Left lung (tissue), 10 donors: Measurements from ENCODE around the gene GPR155. TPM values are rescaled to one million over a fixed set of nuclear protein-coding genes. Genes with fewer than 3 reads are reported as not detected.

Source experiments
- ATAC-seq: fragments of 200-7000 bp; cut with Tn5 transposase; one replicate; pipeline ENCODE4 v1.9.1; 2020; ENCODE audit warnings: moderate library complexity
- DNase-seq, 4 donors: peaks; one replicate each; pipeline ENCODE4 v3.0.0-alpha.2; 2013 to 2020
- H3K27ac ChIP-seq, 2 donors: fragments of 200-600 bp; sonication (generic) in 1 of 2; one replicate each; pipeline versions ENCODE4 v1.5.0 to v1.8.0; 2020 to 2021
- H3K27me3 ChIP-seq, 2 donors: fragments of 200-600 bp; sonication (generic) in 1 of 2; one replicate each; pipeline versions ENCODE4 v1.5.0 to v1.8.0; 2020 to 2021
- H3K36me3 ChIP-seq, 2 donors: fragments of 200-600 bp; sonication (generic) in 1 of 2; one replicate each; pipeline versions ENCODE4 v1.5.0 to v1.8.0; 2020 to 2021
- H3K4me1 ChIP-seq, 2 donors: fragments of 200-600 bp; one replicate each; pipeline ENCODE4 v1.8.0; 2021
- H3K4me3 ChIP-seq, 2 donors: fragments of 200-600 bp; sonication (generic) in 1 of 2; one replicate each; pipeline versions ENCODE4 v1.5.0 to v1.8.0; 2020 to 2021; ENCODE audit warnings: mild to moderate bottlenecking in 1 of 2
- H3K9me3 ChIP-seq, 2 donors: fragments of 200-600 bp; sonication (generic) in 1 of 2; one replicate each; pipeline versions ENCODE4 v1.5.0 to v1.8.0; 2020 to 2021
- CTCF ChIP-seq, 2 donors: fragments of 200-600 bp; sonication (generic) in 1 of 2; IDR thresholded peaks; one replicate each; pipeline versions ENCODE4 v1.5.0 to v1.8.0; 2021; ENCODE audit warnings: antibody characterized with exemption in 2 of 2
- intact Hi-C, 2 donors: fragments of 100-400 bp; cut with DNase I; formaldehyde crosslinking; loops; one replicate each; pipeline versions ENCODE4 v1.11.2 to v1.14.2; 2022
- polyA plus RNA-seq, 6 donors: library from polyadenylated mRNA; unstranded; fragments of 120-200 nt; gene quantifications; one replicate each; pipeline ENCODE4 v1.2.1, GENCODE V29; 2013; ENCODE audit not compliant: insufficient read length in 6 of 6
- total RNA-seq, 2 donors: library from RNA; stranded (reverse); fragmentation: NEBNext Ultra II Directional; extraction: Animal tissue kit (Norgen Biotek cat#: 25700); gene quantifications; one replicate each; pipeline ENCODE4 v1.2.1, GENCODE V29; 2021
- donor health status: DM: no; HTN: yes; CAD: no.
- donor health status: DM: no; HTN: no; CAD: no.

Gene GPR155
- total and polyA plus RNA-seq, 8 donors = 3.1 to 6.9 (median 4.0) TPM

- Histone ChIP-seq H3K4me3 (no peak overlapping the region), H3K9me3 (peaks cover 0 to under 1% of the 10 kb centered on the region in 2 donors), H3K27me3 (no peaks in the 10 kb centered on the region), H3K4me1 (no peaks in the 10 kb centered on the region), H3K27ac (no peak overlapping the region), H3K36me3 (no peaks in the 10 kb centered on the region)
- DNase-seq (no peak), ATAC-seq (no peak)
- intact Hi-C loops = no loop called here
- TF ChIP-seq CTCF (IDR thresholded peaks at IDR 0.05) = no peak
Measured at GRCh38 chr2:174516501-174517378, 29.9 kb upstream of the GPR155 start.

DNA sequence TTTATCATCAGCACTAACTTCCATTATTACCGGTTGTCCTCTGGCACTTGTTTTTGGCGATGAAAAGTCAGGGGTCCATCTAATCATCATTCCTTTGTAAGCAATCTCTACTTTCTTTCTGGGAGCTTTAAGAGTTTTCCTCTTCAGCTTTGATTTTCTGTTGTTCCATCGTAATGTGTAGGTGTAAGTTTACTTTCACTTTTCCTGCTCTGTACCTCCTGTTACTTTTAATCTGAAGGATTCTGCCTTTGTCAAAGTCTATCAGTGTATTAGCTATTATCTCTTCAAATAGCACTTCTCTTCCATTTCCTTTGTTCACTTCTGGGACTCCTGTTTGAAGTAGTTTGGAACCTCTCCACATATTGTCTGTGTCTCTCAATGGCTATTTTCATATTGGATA lies 25.5 kb upstream of the GPR155 start:
- no peak overlapping the region for H3K27ac ChIP-seq
- no peak for TF ChIP-seq CTCF (IDR thresholded peaks at IDR 0.05)
- H3K27me3 ChIP-seq = no peaks in the 10 kb centered on the region
- H3K4me3 ChIP-seq = no peak overlapping the region
- H3K9me3 ChIP-seq = peaks cover 0 to 32% of the 10 kb centered on the region in 2 donors
- no peak for ATAC-seq
- intact Hi-C loops = no loop called here
- no peak for DNase-seq
- H3K36me3 ChIP-seq = no peaks in the 10 kb centered on the region
- no peaks in the 10 kb centered on the region for H3K4me1 ChIP-seq

DNA sequence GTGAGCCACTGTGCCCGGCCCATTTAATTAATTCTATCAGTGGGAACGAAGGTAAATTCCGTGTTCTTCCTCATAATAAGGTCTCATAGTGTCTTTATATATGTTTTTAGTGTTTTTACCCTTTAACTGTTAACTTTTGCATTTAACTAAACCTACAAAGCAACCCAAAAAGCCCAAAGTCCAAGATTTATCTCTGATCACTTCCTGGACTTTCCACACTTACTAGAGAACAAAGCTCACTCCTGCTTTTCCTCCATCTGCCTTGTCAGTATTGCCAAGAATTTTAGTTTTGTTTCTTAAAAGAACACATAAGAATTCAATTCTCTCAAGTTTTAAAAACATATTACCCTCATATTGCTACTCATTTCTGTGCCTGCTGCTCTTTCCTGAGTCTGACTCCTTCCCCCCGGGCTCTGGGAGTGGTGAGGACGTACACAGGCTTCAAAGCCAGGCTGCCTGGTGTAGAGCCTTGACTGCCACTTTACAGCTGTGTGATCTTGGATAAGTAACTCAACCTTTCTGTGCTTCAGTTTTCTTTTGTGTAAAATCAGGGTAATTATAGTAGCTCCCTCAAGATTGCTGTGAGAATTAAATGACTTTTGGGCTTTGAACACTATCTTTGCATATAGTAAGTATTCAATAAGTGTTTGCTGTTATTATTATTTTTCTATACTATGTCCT lies 24.9 kb upstream of the GPR155 start:
- ATAC-seq = no peak
- Histone ChIP-seq H3K27me3 (no peaks in the 10 kb centered on the region), H3K36me3 (no peaks in the 10 kb centered on the region), H3K4me3 (no peak overlapping the region), H3K9me3 (peaks cover 0 to 32% of the 10 kb centered on the region in 2 donors), H3K27ac (no peak overlapping the region), H3K4me1 (no peaks in the 10 kb centered on the region)
- intact Hi-C loops = no loop called here
- no peak for TF ChIP-seq CTCF (IDR thresholded peaks at IDR 0.05)
- DNase-seq = no peak

GRCh38 chr2:174510583-174511189 lies 23.9 kb upstream of the GPR155 start:
- Histone ChIP-seq H3K36me3 (no peaks in the 10 kb centered on the region), H3K9me3 (peaks cover 0 to 32% of the 10 kb centered on the region in 2 donors), H3K27me3 (no peaks in the 10 kb centered on the region), H3K4me1 (no peaks in the 10 kb centered on the region), H3K27ac (no peak overlapping the region), H3K4me3 (no peak overlapping the region)
- ATAC-seq (no peak), DNase-seq (no peak)
- TF ChIP-seq CTCF (IDR thresholded peaks at IDR 0.05) = no peak
- intact Hi-C loops = no loop called here
